ENCODE measurements around the gene PREB.

The PREB gene

DNA sequence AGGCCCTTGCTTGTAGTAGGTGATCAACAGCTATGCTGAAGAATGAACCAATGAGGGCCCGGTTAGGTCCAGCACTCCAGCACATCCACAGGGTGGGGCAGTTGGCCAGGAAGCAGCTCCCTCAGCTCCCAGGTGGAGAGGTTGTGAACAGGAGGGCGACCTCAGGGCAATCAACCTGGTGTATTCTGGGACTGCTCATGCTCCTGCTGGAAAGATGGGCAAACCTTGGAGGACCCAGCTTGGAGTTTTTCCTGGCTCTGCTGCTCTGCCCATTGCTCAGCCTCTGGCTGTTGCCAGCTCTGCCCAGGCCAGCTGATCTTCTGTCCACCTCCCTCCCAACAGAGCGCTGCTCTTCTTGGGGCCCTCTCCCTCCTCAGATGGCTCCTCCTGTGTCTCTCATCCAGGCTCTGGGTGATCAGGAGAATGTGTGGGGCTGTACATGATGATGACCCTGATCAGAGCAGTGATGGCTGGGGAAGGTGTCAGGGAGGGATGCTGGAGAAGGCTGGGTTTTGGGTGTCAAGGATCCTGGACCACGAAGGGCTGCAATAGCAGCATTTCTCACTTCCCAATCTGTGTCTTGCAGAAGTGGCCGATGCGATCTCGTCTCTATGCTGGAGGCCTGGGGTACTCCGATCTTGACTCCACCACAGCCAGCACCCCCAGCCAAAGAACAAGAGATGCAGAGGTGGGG is 17.8 kb upstream of the PREB start:
- no peak for DNase-seq

GRCh38 chr2:27150639-27151230 is 16.3 kb upstream of the PREB start:
- no peak for DNase-seq

GRCh38 chr2:27149570-27150405 is 15.4 kb upstream of the PREB start:
- no peak for DNase-seq

DNA sequence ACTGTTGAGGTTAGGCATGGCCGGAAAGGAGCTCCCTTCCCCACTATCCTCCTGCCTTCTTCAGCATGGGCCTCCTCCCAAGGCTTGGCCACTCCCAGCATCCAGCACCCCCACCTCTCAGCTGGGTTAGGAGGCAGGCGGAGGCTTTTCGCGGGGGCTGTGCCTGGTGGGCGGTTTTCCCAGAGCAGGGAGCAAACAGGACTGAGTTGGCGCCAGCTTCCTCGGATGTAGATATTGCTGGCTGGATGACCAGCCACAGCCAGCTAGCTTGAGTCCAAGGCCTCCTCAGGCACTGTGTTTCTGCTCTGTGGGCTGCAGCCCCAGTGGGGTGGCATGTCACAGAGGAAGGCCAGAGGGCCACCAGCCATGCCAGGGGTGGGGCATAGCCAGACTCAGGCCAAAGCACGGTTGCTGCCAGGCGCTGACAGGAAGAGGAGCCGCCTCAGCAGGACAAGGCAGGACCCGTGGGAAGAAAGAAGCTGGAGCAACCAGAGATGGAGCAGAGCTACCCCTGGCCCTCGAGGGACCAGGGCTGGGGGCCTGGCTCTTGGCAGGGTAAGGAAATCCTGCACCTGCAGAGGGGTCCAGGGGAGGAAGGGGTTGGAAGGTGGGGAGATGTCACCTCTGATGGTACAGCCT is 14.5 kb upstream of the PREB start, which contains the start of gene TCF23:
TCF23 (plus strand) TSS at position 204 of the 639 bp plus-strand sequence; CDS start at position 334, 130 bp downstream.
- no peak for DNase-seq

- no peak for DNase-seq
Observed at GRCh38 chr2:27147935-27148334, 13.5 kb upstream of the PREB start.

DNA sequence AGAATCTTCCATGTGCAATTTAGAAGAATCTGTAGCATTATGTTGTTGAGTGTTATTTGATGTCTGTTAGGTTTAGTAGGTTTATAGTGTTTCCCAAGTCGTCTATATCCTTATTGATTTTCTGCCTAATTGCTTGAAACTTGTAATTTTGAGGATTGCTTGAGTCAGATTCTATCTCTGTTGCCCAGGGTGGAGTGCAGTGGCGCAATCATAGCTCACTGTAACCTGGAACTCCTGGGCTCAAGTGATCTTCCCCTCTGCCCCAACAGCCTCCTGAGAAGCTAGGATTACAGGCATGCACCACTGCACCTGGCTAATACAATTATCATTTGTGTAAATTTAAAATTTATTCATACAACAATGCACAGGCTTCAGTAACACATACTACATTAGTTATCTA is 11.2 kb upstream of the PREB start:
- no peak for DNase-seq

DNA sequence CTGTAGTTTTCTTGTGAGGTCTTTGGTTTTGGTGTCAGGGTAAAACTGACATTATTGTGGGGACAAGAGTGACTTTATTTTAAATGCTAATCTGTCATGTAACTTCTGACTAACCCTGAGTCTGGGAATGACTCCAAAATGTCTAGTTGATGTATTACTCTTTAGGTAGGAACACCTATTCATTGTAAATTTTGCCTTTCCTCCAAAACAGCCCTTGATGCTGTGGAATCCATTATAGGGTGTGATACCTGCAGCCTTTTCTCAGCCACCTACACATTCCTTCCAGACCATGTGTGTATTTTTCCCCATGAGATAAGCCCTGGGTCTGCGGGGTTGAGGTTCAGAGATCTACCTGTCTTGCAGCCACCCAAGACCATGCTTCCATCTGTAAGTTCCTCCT is 8.8 kb upstream of the PREB start:
- DNase-seq = no peak

- no peak for DNase-seq
Observed at GRCh38 chr2:27139310-27139709, 4.9 kb upstream of the PREB start, which contains the start of gene PRR30. PRR30 (minus strand) TSS chr2:27139410; CDS start chr2:27138329, 1,081 bp downstream.

GRCh38 chr2:27138111-27138510 is 3.7 kb upstream of the PREB start:
- no peak for DNase-seq

DNA sequence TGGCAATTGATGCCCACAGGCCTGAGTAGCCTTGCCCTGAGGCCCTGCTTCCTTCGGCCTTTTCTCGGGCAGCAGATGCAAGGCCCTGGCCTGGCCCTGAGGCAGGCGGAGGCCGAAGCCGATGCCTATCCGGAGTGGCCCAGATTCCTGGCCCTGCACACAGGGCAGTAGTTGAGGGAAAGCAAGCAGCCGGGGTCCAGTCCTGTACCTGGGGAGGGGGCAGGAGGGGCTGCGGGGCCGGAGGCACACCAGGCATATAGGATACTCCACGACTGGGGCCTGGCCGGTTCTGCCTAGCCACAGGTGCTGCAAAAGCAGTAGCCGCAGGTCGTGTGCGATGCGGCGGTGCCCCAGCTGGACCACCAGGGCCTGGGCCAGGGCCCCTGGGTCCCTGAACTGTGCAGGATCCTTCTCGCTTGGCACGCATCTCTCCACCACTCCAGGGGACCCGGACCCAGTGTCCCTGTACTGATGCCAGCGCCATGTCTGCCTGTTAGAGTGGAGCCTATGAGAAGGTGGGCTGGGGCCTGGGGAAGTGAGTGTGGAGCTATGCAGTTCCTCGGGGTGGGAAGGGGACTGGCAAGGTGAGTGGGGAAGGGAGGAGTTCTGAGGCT is 3.0 kb upstream of the PREB start:
- no peak for DNase-seq

DNA sequence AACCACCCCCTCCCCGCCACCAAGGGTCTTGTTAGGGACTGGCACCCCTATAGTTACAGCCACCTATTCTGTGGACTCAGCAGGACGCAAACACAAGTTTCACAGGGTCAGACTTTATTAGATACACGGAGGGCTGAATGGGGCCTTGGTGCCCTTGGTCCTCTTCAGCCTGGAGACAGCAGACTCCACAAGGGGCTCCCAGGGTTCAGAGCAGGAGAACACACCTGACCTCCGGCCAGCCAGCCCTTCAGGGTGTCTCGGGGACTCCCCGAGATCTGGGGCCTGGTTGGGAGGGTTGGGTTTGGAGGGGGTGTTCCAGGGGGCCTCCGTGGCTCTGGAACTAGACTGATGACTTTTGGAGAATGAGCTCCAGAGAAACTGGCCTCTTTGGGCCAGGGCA is 2.3 kb upstream of the PREB start:
- DNase-seq = no peak

DNA sequence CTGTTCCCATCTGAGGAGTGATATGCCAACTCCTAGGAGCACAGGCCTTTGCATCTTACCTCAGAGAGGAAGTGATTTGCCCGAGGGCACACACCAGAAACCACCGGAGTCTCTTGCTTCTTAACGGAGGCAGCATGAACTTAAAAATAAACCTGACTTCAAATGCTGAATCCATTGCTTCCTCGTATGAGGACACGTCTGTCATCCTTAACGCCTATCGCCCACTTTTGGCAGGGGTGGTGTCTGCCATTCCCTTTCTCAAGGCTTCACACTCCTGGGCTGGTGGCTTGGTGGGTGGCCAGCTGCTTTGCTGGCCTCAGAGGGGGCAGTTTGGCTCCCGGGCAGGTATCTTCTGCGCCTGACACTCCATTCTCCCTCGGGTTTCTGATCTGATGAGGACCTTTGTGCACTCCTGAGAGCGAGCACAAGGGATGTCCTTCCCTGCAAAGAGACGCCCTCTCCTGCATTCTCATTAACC is 1.1 kb upstream of the PREB start:
- no peak for DNase-seq

DNA sequence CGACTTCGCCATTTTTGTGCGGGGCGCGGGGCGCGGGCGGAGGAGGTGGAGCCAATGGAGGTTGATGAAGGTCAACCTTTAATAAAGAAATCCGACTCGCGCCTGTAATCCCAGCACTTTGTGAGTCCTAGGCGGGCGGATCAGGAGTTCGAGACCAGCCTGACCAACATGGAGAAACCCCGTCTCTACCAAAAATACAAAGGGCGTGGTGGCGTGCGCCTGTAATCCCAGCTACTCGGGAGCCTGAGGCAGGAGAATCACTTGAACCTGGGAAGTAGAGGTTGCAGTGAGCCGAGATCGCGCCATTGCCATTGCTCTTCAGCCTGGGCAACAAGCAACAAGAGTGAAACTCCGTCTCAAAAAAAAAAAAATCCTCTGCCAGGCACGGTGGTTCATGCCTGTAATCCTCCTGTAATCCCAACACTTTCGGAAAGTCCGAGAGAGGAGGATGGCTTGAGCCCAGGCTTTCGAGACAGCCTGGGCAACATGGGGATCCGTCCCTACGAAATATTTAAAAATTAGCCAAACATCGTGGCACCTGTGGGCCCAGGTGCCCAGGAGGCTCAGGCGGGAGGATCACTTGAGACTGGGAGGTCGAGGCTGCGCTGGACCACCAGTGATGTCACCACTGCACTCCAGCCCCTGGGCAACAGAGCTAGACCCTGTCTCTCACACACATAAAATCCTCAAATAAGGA is 493 bp upstream of the PREB start:
- DNase-seq = no peak

GRCh38 chr2:27133195-27133875 is 1.1 kb downstream of the PREB start:
- no peak for DNase-seq

- no peak for DNase-seq
Observed at GRCh38 chr2:27131429-27131828, 3.0 kb downstream of the PREB start.

DNA sequence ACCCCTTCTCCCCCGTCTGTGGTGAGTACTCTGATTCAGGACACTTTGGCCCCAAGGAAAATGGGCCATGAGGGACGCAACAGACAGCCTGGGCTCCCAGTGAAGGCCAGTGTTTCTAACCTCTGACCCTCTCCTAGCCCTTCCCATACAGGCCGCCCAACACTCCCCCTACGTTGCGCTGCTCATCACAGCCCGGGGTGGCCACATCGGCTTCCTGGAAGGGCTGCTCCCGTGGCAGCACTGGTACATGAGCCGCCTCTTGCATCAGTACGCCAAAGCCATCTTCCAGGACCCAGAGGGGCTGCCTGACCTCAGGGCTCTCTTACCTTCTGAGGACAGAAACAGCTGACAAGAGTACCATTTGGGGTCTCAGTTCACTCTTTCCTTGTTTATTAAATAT is 4.0 kb downstream of the PREB start:
- DNase-seq = no peak

GRCh38 chr2:27128668-27129571 is 5.5 kb downstream of the PREB start:
- DNase-seq = no peak

GRCh38 chr2:27127883-27128667 is 6.4 kb downstream of the PREB start:
- DNase-seq = no peak

DNA sequence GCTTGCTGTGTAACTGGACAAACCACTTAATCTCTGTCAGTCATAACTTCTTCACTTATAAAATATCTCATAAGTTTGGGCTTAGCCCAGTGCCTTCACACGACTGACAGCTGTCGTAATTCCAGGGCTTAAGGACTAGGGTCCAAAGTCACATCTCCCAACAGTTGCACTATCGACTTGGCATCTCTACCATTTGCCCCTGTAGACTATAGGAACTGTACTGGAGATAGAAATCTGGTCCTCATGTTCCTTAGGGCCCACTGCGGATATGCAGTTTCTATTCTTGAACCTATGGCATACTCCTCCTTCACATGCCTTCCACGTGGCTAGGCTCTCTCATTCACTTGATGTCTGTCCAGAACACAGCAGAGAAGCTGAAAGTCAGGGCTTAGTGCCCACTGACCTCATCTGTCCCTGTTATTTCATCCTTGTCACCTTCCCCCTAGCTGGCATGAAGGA is 8.2 kb downstream of the PREB start:
- no peak for DNase-seq
